ENCODE data around the gene OAS2. TPM values are rescaled to one million over a fixed set of nuclear protein-coding genes. Genes with fewer than 3 reads are reported as not detected.

Gene OAS2
- total RNA-seq, result 2.2 TPM in 1 of 2 replicates, not detected in the other

DNA sequence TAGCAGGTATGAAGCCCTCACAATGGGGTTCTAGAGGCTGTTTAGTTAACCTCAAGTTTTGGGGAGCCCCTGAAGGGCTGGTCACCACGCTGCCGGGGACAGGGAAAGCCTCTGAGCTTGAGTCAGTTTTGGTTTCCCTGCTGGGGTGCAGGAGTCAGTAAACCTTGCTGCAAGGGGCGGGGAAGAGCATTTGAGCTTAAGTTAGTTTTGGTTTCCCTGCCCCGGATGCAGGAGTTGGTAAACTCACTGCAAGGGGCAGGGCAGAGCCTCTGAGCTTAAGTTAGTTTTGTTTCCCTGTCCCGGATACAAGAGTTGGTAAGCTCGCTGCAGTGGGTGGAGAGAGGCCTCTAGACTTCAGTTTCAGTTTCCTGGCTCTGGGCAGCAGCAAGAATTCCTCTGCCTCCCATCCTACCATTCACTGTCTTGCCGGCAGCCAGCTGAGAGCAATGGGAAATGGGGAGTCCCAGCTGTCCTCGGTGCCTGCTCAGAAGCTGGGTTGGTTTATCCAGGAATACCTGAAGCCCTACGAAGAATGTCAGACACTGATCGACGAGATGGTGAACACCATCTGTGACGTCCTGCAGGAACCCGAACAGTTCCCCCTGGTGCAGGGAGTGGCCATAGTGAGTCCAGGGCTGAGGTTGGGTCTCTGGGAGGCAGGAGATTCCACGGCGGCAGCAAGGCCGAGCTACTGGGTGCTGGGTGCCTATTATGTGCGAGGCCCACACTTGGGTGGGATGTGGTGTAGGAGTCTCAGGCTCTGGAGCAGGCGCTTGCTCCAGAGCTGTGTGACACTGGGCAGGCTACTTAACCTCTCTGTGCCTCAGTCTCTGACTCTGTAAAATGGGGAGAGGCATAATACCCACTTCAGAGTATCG, at the start of gene OAS2:
TSS of gene OAS2 (plus strand) at position 357 of the 878 bp plus-strand sequence. CDS start at position 447, 90 bp downstream.

GRCh38 chr12:112937741-112938719, 40.3 kb upstream of the OAS2 start, which contains the start of gene OAS3:
Gene OAS3, plus strand, starts transcription at chr12:112938474. Its CDS starts 57 bp downstream, at chr12:112938531.

GRCh38 chr12:113056631-113057488, 78.5 kb downstream of the OAS2 start, which contains the start of gene DTX1:
Gene DTX1, plus strand, starts transcription at chr12:113056730. Its CDS starts 1,463 bp downstream, at chr12:113058193.

Other genes with a start within 250 kb of the OAS2 start
- gene RPH3A, start 186.8 kb upstream of the OAS2 start, total RNA-seq, result not detected in 2 replicates
- gene OAS1, start 71.6 kb upstream of the OAS2 start, total RNA-seq, result 6.5 TPM in 1 of 2 replicates, not detected in the other
- 1.4 and 16.4 TPM in 2 replicates for gene OAS3, start 40.0 kb upstream of the OAS2 start, total RNA-seq
- gene DTX1, start 78.2 kb downstream of the OAS2 start, total RNA-seq, result 0.39 TPM in 1 of 2 replicates, not detected in the other
- not detected in 2 replicates for gene RASAL1, start 157.2 kb downstream of the OAS2 start, total RNA-seq
- gene CFAP73, start 171.2 kb downstream of the OAS2 start, total RNA-seq, result not detected in 2 replicates
- gene DDX54, start 207.0 kb downstream of the OAS2 start, total RNA-seq, result 42.3 and 56.8 TPM in 2 replicates
- 18.2 and 27.3 TPM in 2 replicates for gene RITA1, start 207.2 kb downstream of the OAS2 start, total RNA-seq
- gene TPCN1, start 242.9 kb downstream of the OAS2 start, total RNA-seq, result 30.3 and 34.6 TPM in 2 replicates

Data from epithelial cell of alveolus of lung (primary cell).